ENCODE data around the gene STEAP3.

STEAP3 gene

DNA sequence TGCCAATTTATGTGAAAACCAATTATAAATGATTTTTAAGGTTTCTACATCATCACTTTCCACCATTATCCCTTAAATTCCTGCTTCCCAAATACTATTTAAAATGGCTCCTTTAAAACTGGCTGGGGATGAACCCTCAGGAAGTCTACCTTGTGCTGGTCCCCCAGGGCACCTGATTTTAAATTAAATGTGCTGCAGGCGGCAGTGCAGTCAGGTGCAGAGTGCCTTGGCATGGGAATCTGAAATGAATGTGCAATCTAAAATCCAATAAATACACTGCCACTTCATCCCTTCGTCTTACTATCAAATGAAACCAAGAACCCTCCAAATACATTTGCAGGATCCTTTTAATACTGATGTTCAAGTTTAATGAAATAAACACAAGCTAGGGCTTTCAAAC lies 81.2 kb downstream of the STEAP3 start:
- no peak for DNase-seq

DNA sequence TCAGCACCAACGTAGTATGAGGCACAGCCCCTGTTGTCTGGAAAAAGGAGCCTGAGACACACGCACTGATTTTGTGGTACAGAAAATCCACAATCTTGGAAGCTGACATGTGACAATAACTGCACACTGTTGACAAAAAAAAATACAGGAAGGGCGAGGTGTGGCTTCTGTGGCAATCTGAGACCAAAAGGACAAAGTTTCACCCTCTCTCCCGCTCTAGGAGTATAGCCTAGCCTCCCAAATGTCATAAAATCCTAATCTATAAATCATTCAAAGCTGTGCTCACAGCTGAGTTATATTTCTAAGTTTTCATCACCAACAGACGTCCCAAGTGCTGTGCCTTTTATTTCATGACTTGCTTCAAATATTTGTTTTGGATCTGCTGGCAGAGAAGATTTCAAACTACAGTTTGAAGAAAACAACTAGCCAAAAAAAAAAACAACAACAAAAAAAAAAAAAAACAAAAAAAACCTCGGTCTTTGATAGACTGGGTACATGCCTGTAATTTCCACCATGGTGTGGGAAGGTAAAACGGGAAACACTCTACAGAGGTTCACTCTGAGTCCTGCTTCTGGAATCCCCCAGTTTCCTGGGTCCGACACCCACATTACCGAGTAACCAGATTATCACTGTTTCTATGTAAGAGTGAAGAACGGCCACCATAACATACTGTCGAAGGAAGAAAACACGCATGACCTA lies 82.0 kb downstream of the STEAP3 start:
- no peak for DNase-seq

DNA sequence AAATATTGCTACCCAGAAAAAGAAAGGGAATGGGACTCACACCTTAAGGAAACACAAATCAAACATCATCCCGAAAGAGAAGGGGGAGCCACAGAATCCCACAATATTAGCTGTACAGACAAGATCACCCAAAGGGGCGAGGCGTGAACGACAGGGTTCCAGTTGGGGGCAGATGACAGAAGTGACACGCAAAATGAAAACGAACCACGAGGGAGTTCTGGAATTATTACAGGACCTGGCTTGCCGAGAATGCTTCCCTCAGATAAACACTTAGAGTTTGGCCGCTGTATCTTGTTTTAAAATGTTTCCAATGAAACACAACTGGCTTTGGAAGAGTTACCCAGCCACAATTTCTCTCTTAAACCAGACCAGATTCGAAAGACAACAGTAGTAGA lies 82.6 kb downstream of the STEAP3 start:
- no peak for DNase-seq

DNA sequence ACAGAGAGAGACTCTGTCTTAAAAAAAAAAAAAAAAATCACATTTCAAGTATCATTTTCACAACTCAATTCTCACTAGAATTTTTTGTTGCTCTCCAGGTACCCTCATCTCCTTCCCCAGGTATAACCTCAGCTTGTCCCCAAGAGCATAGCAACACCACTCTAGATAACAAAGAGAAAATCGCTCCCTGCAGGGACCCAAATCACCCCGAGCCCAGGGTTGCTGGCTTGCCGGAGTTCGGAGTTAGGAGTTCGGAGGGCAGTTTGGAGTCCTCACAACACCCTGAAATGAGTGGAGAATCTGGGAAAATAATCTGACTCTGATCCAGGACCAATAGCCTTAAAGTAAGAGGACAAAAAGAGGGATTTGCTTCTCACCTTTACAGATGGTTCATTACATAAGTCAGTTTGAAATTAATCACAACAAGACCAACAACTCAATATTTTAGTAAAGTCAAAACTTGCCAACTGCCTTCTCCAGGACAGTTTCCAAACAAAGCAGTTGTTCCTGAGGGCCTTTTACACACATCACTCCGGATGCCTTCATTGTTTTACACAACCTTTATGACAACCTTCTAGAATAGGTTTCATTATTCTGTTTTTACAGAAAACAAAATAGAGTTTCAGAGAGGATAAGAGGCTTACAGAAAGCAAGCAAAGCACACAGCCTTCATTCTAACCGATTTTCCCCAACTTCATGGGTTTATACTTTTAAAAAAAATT lies 83.9 kb downstream of the STEAP3 start:
- DNase-seq = no peak

DNA sequence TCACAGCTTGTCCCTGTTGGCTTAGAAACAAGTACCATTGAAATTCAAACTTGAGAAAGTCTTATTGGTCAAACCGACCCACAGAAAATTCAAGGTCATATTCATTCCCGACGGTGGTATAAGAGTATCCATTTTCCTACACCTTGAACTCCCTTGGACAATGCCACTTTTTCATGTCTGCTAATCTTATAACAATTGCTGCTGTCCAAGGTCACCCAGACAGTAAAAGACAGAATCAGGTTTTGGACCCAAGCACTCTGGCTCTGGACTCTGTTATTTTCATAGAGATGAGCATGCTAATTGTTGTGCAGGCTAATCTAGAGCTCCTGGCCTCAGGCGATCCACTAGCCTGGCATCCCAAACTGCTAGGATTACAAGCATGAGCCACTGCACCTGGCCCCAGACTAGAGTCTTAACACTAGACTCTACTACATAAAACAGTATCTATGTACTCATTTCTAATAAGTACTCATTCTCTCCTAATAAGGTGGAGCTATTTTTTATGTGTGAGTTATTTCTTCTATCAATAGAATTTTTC lies 85.2 kb downstream of the STEAP3 start:
- DNase-seq = no peak

DNA sequence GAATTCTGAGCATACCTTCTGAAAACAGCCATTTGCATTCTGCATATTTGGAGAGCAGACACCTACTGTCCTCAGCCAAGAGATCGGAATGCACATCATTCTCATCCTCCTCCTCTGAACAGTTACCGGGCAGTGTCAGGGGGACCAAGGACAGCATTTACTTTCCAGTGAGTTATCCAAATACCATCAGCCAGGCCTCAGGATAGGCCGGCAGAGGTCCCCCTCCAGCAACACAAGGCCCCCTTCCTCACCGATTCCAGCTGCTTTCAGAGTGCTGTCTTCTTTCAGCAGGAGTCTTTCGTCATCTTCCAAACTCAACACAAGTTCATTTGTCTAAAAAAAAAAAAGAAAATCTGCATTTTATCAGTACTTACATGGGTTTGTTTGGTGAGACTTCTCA lies 87.7 kb downstream of the STEAP3 start:
- DNase-seq = no peak

DNA sequence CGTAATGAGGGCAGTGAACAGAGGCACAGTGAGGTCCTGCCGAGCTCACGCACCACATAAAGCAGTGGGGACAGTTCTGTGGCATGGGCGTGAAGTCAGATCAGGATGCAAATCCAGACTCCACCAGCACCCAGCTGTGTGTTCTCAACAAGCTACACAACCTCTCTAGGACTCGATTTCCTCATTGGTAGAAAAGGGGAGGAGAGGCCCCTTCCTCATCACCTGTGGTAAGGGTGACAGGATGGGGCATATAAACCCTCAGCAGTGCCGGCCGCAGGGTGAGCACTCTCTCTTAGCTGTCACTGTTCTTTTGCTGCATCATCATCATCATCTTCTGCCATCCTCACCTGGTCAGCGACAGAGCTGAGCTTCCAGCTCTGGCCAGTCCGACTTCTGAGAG lies 88.2 kb downstream of the STEAP3 start:
- no peak for DNase-seq

All from NCI-H1105 (cell line).